GM23248 (cell line): ENCODE results near the gene NAT8.
"Not testable (repeated sequence)": the region's sequence is repeated elsewhere in the genome, so short reads cannot be mapped to it uniquely, and the experiment has no call there.

ENCODE experiments used
- EZH2 ChIP-seq: fragments of 200-600 bp; sonication (generic); IDR thresholded peaks from 2 replicates; pipeline ENCODE4 v1.6.1; 2018; ENCODE audit warnings: antibody characterized with exemption, mild to moderate bottlenecking; ENCODE audit not compliant: insufficient read depth, poor library complexity, severe bottlenecking
- EZH2phosphoT487 ChIP-seq: fragments of 200-600 bp; sonication (generic); IDR thresholded peaks from 2 replicates; pipeline ENCODE4 v1.6.1; 2018; ENCODE audit warnings: antibody characterized with exemption, moderate library complexity, mild to moderate bottlenecking, low read depth; ENCODE audit not compliant: insufficient read depth

DNA sequence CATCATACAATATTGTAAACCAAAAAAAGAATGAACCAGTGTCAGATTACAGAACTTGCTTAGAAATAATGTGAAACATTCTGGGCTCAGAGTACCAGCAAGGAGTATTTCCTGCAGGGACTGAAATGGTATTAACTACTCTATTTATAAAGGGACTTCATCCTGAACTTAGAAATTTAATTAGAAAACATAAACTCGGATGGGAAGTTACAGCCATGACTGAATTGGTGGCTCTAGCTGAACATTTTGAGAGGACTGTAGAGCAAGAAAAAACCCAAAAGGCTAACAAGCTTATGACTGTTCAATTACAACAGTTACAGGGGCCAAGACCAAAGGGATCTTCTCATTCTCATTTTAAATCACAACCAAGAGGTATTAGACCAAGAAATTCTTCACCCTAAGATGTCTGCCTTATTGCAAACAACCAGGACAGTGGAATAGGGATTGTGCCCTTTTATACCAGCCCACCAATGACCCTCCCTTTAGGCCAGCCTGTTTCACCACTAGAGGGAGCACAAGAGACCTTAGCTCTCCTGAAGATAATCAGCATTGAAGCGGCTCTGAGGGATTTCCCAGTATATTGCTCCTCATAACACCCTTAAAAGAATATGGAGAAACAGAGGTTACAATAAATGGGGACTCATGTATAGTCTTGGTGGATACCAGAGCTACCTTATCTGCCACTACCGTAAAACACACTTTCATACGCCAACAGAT, 48.3 kb upstream of the NAT8 start:
- not testable (repeated sequence) for TF ChIP-seq EZH2, EZH2phosphoT487
